ENCODE measurements around the gene B4GALT2.

The B4GALT2 gene

GRCh38 chr1:43999455-43999854, 20.4 kb downstream of the B4GALT2 start:
- in situ Hi-C loops (cut with MboI; ENCODE audit: low sequenced_read_pairs), result no loop called here

GRCh38 chr1:44000122-44000665, 21.2 kb downstream of the B4GALT2 start:
- in situ Hi-C loops (cut with MboI; ENCODE audit: low sequenced_read_pairs), result no loop called here

- in situ Hi-C loops (cut with MboI; ENCODE audit: low sequenced_read_pairs), result no loop called here
These were observed 23.2 kb downstream of the B4GALT2 start for GRCh38 chr1:44002165-44002564.

- in situ Hi-C loops (cut with MboI; ENCODE audit: low sequenced_read_pairs), result no loop called here
These were observed 23.7 kb downstream of the B4GALT2 start for GRCh38 chr1:44002606-44003157.

GRCh38 chr1:44008259-44008658, 29.2 kb downstream of the B4GALT2 start:
- in situ Hi-C loops (cut with MboI; ENCODE audit: low sequenced_read_pairs), result no loop called here

GRCh38 chr1:44010935-44011471, 32.0 kb downstream of the B4GALT2 start:
- in situ Hi-C loops (cut with MboI; ENCODE audit: low sequenced_read_pairs), result no loop called here

- in situ Hi-C loops (cut with MboI; ENCODE audit: low sequenced_read_pairs), result no loop called here
These were observed 33.4 kb downstream of the B4GALT2 start for GRCh38 chr1:44012404-44012803.

GRCh38 chr1:44012941-44013609, 34.1 kb downstream of the B4GALT2 start:
- in situ Hi-C loops (cut with MboI; ENCODE audit: low sequenced_read_pairs), result no loop called here

GRCh38 chr1:44013949-44014348, 34.9 kb downstream of the B4GALT2 start:
- in situ Hi-C loops (cut with MboI; ENCODE audit: low sequenced_read_pairs), result no loop called here

GRCh38 chr1:44014365-44015104, 35.5 kb downstream of the B4GALT2 start:
- in situ Hi-C loops (cut with MboI; ENCODE audit: low sequenced_read_pairs), result no loop called here

GRCh38 chr1:44015206-44015605, 36.2 kb downstream of the B4GALT2 start:
- in situ Hi-C loops (cut with MboI; ENCODE audit: low sequenced_read_pairs), result no loop called here

GRCh38 chr1:44016041-44016889, 37.3 kb downstream of the B4GALT2 start:
- in situ Hi-C loops (cut with MboI; ENCODE audit: low sequenced_read_pairs), result no loop called here

GRCh38 chr1:44016890-44017400, 37.9 kb downstream of the B4GALT2 start:
- in situ Hi-C loops (cut with MboI; ENCODE audit: low sequenced_read_pairs), result no loop called here

GRCh38 chr1:44019466-44019948, 40.5 kb downstream of the B4GALT2 start:
- in situ Hi-C loops (cut with MboI; ENCODE audit: low sequenced_read_pairs), result no loop called here

- in situ Hi-C loops (cut with MboI; ENCODE audit: low sequenced_read_pairs), result no loop called here
These were observed 41.5 kb downstream of the B4GALT2 start for GRCh38 chr1:44020464-44020863.

- in situ Hi-C loops (cut with MboI; ENCODE audit: low sequenced_read_pairs), result no loop called here
These were observed 42.1 kb downstream of the B4GALT2 start for GRCh38 chr1:44021156-44021555.

GRCh38 chr1:44021581-44022321, 42.7 kb downstream of the B4GALT2 start:
- in situ Hi-C loops (cut with MboI; ENCODE audit: low sequenced_read_pairs), result no loop called here

GRCh38 chr1:44024031-44024902, 45.3 kb downstream of the B4GALT2 start:
- in situ Hi-C loops (cut with MboI; ENCODE audit: low sequenced_read_pairs), result no loop called here
